Measurements from ENCODE around the gene PHLDB2.

GRCh38 chr3:111892070-111892469 is 33.0 kb downstream of the PHLDB2 start:
- TF ChIP-seq POLR2A (IDR thresholded peaks at IDR 0.05; ENCODE audit: low read depth) (no peak), CTCF (IDR thresholded peaks at IDR 0.05) (no peak), EP300 (IDR thresholded peaks at IDR 0.05) (no peak), POLR2AphosphoS5 (IDR thresholded peaks at IDR 0.05) (no peak)

Data from esophagus muscularis mucosa (tissue), 4 donors.